Adrenal gland (tissue), 12 donors: Measurements from ENCODE around the gene SLC6A12. TPM values are rescaled to one million over a fixed set of nuclear protein-coding genes. Genes with fewer than 3 reads are reported as not detected.

Experiments
- DNase-seq, 7 donors: peaks; one replicate each; pipeline ENCODE4 v3.0.0-alpha.2; 2019 to 2020
- H3K27ac ChIP-seq, 5 donors: fragments of 200-600 bp; sonication (generic) in 4 of 5; 1 replicate in 3 of 5; 2 replicates in 2 of 5; pipeline versions ENCODE4 v1.5.1 to v1.8.0; 2016 to 2020; ENCODE audit warnings: mild to moderate bottlenecking in 1 of 5
- H3K27me3 ChIP-seq: fragments of 200-600 bp; 2 replicates; pipeline ENCODE4 v1.8.0; 2021
- H3K36me3 ChIP-seq, 2 donors: fragments of 200-600 bp; replicated peaks in 1 of 2; 1 replicate in 1 of 2; 2 replicates in 1 of 2; pipeline versions ENCODE4 v1.5.1 to v1.8.0; 2018 to 2022
- H3K4me1 ChIP-seq, 2 donors: fragments of 200-600 bp; replicated peaks in 1 of 2; 1 replicate in 1 of 2; 2 replicates in 1 of 2; pipeline versions ENCODE4 v1.5.1 to v1.8.0; 2018 to 2021
- H3K4me3 ChIP-seq, 4 donors: fragments of 200-600 bp; sonication (generic) in 3 of 4; one replicate each; pipeline ENCODE4 v1.5.1; 2016 to 2018
- H3K9me3 ChIP-seq, 3 donors: fragments of 200-600 bp; sonication (generic) in 1 of 3; replicated peaks in 1 of 3; 1 replicate in 2 of 3; 2 replicates in 1 of 3; pipeline versions ENCODE4 v1.5.1 to v1.8.0; 2016 to 2021
- CTCF ChIP-seq, 6 experiments: fragments of 450-650 bp in 4 of 6; fragments of 200-600 bp in 2 of 6; sonication (generic) in 1 of 6; IDR thresholded peaks; 1 replicate in 5 of 6; 2 replicates in 1 of 6; pipeline versions ENCODE4 v1.5.1 to v1.8.0; 2016 to 2021; ENCODE audit warnings: antibody characterized with exemption in 6 of 6, mild to moderate bottlenecking in 2 of 6, moderate library complexity in 1 of 6
- POLR2A ChIP-seq, 2 donors: fragments of 450-650 bp; IDR thresholded peaks; one replicate each; pipeline ENCODE4 v1.6.1; 2017; ENCODE audit warnings: antibody characterized with exemption in 2 of 2, mild to moderate bottlenecking in 2 of 2, moderate library complexity in 1 of 2
- WGBS, 4 donors: extraction: QIAGEN DNeasy Blood & Tissue Kit in 2 of 4; methylation state at CpG; one replicate each; pipeline versions ENCODE4 v1.1.5 to v1.1.7; 2013 to 2017; 5-methylcytosine and 5-hydroxymethylcytosine counted together
- intact Hi-C, 2 donors: fragments of 100-400 bp; cut with DNase I; formaldehyde crosslinking; loops; one replicate each; pipeline versions ENCODE4 v1.14.1 to v1.15.0; 2022 to 2023
- polyA plus RNA-seq, 3 donors: library from polyadenylated mRNA; stranded (reverse); fragments of 200-250 nt in 2 of 3; fragments of 350-450 nt in 1 of 3; fragmentation: Illumina TruSeq in 1 of 3; extraction: RNeasy Lipid Tissue Mini Kit (QIAGEN cat#74804) in 1 of 3; gene quantifications; one replicate each; pipeline ENCODE4 v1.2.3, GENCODE V29; 2013 to 2014
- total RNA-seq, 9 donors: library from RNA; depleted of rRNA in 4 of 9; stranded (reverse); fragments of >200 nt in 4 of 9; fragments of 120-200 nt in 1 of 9; fragmentation: NEBNext Ultra II Directional in 1 of 9; extraction: Animal tissue kit (Norgen Biotek cat#: 25700) in 1 of 9; gene quantifications; one replicate each; pipeline versions ENCODE4 v1.1.0 to v1.2.4, GENCODE V29; 2013 to 2023
- donor health status: healthy with polysubstance abuse.
- donor health status: Bipolar disorder and iron deficiency.
- donor health status: DM: yes; HTN: yes; CAD: no.
- donor health status: DM: no; HTN: no; CAD: no.
- donor health status: DM: no; HTN: no; CAD: no.
- donor health status: DM: yes; HTN: yes; CAD: no.

SLC6A12 gene
- total and polyA plus RNA-seq, 12 donors: 0.33 to 4.3 (median 1.4) TPM

- Histone ChIP-seq H3K27me3 (peaks cover 7% of the 10 kb centered on the region), H3K36me3 (no peaks in the 10 kb centered on the region), H3K9me3 (no peaks in the 10 kb centered on the region), H3K27ac (no peak overlapping the region), H3K4me3 (no peak overlapping the region), H3K4me1 (no peaks in the 10 kb centered on the region)
- intact Hi-C loops: no loop called here
- 64 to 75% (median 70%) methylated on average over 10 of the region's 10 CpGs for WGBS, 4 donors
- TF ChIP-seq CTCF (IDR thresholded peaks at IDR 0.05) (no peak), POLR2A (IDR thresholded peaks at IDR 0.05) (no peak)
- DNase-seq: no peak
These were observed 40.1 kb upstream of the SLC6A12 start for GRCh38 chr12:254039-254438.

GRCh38 chr12:253116-253831, 39.3 kb upstream of the SLC6A12 start:
- Histone ChIP-seq H3K27me3 (peaks cover 7% of the 10 kb centered on the region), H3K4me3 (no peak overlapping the region), H3K27ac (no peak overlapping the region), H3K9me3 (peaks cover 0 to under 1% (median 0%) of the 10 kb centered on the region in 3 donors), H3K36me3 (no peaks in the 10 kb centered on the region), H3K4me1 (no peaks in the 10 kb centered on the region)
- TF ChIP-seq POLR2A (IDR thresholded peaks at IDR 0.05) (no peak), CTCF (IDR thresholded peaks at IDR 0.05) (no peak)
- WGBS, 4 donors: 79 to 85% (median 83%) methylated on average over 11 to 12 of the region's 12 CpGs
- DNase-seq: no peak
- intact Hi-C loops: no loop called here

- H3K4me3 ChIP-seq: no peak overlapping the region
- peaks cover 7% of the 10 kb centered on the region for H3K27me3 ChIP-seq
- no peak overlapping the region for H3K27ac ChIP-seq
- H3K9me3 ChIP-seq: peaks cover 0 to 6% (median 4%) of the 10 kb centered on the region in 3 donors
- TF ChIP-seq POLR2A (IDR thresholded peaks at IDR 0.05): no peak
- TF ChIP-seq CTCF (IDR thresholded peaks at IDR 0.05): no peak
- 9 to 59% (median 48%) methylated on average over 2 to 5 of the region's 5 CpGs for WGBS, 4 donors
- DNase-seq: no peak
- intact Hi-C loops: no loop called here
- no peaks in the 10 kb centered on the region for H3K4me1 ChIP-seq
- H3K36me3 ChIP-seq: no peaks in the 10 kb centered on the region
These were observed 38.7 kb upstream of the SLC6A12 start for GRCh38 chr12:252636-253035.

- intact Hi-C loops: no loop called here
These were observed 33.3 kb upstream of the SLC6A12 start for GRCh38 chr12:247271-247670.

More at GRCh38 chr12:247271-247670, 33.3 kb upstream of the SLC6A12 start:
- Histone ChIP-seq H3K4me3 (no peak overlapping the region), H3K27ac (no peak overlapping the region), H3K36me3 (no peaks in the 10 kb centered on the region), H3K27me3 (no peaks in the 10 kb centered on the region), H3K9me3 (peaks cover 0 to 7% (median 4%) of the 10 kb centered on the region in 3 donors), H3K4me1 (no peaks in the 10 kb centered on the region)
- DNase-seq: no peak
- WGBS, 4 donors: 86 to 90% (median 87%) methylated on average over 3 of the region's 3 CpGs
- TF ChIP-seq CTCF (IDR thresholded peaks at IDR 0.05) (no peak), POLR2A (IDR thresholded peaks at IDR 0.05) (no peak)
